Stimulated activated memory B cell treated with anti-CD40 and anti-IgM and Interleukin-4, amounts not matched to agents 10 μg/mL and 1 μg/mL and 100 μg/mL, for 72 hours (primary cell): ENCODE results near the gene CENPS.
A peak's percentile ranks its signal among the peaks of the same experiment; 100 is the strongest.
"Not testable (repeated sequence)": the region's sequence is repeated elsewhere in the genome, so short reads cannot be mapped to it uniquely, and the experiment has no call there.

Source experiments
- ATAC-seq: fragments of 150-1000 bp; cut with Tn5 transposase; 2 replicates; pipeline ENCODE4 v1.10.0; 2021
- H3K27ac Mint-ChIP-seq: one replicate; pipeline ENCODE4 v1.8.0; 2022; ENCODE audit warnings: mild to moderate bottlenecking, mixed read lengths
- H3K27me3 Mint-ChIP-seq: one replicate; pipeline ENCODE4 v1.8.0; 2022; ENCODE audit warnings: mixed read lengths
- H3K36me3 Mint-ChIP-seq: one replicate; pipeline ENCODE4 v1.8.0; 2022; ENCODE audit warnings: mixed read lengths
- H3K4me1 Mint-ChIP-seq: one replicate; pipeline ENCODE4 v1.8.0; 2022; ENCODE audit warnings: mixed read lengths
- H3K4me3 Mint-ChIP-seq: one replicate; pipeline ENCODE4 v1.8.0; 2022; ENCODE audit warnings: mild to moderate bottlenecking, moderate library complexity, mixed read lengths
- H3K9me3 Mint-ChIP-seq: one replicate; pipeline ENCODE4 v1.8.0; 2022; ENCODE audit warnings: mixed read lengths

Gene CENPS

GRCh38 chr1:10401281-10401680 is 29.0 kb upstream of the CENPS start:
- H3K27me3 Mint-ChIP-seq, result no peaks in the 10 kb centered on the region
- H3K36me3 Mint-ChIP-seq, result peaks cover 18% of the 10 kb centered on the region
- no peak for ATAC-seq
- H3K27ac Mint-ChIP-seq, result no peak overlapping the region
- H3K9me3 Mint-ChIP-seq, result no peaks in the 10 kb centered on the region
- no peak overlapping the region for H3K4me3 Mint-ChIP-seq
- H3K4me1 Mint-ChIP-seq, result peaks cover 25% of the 10 kb centered on the region

GRCh38 chr1:10402729-10403274 is 27.4 kb upstream of the CENPS start:
- H3K27me3 Mint-ChIP-seq, result no peaks in the 10 kb centered on the region
- H3K36me3 Mint-ChIP-seq, result peaks cover 32% of the 10 kb centered on the region
- peaks cover 21% of the 10 kb centered on the region for H3K4me1 Mint-ChIP-seq
- no peaks in the 10 kb centered on the region for H3K9me3 Mint-ChIP-seq
- no peak overlapping the region for H3K4me3 Mint-ChIP-seq
- no peak overlapping the region for H3K27ac Mint-ChIP-seq
- ATAC-seq, result no peak

GRCh38 chr1:10407201-10407600 is 23.0 kb upstream of the CENPS start:
- H3K4me3 Mint-ChIP-seq, result no peak overlapping the region
- no peaks in the 10 kb centered on the region for H3K27me3 Mint-ChIP-seq
- H3K27ac Mint-ChIP-seq, result no peak overlapping the region
- no peak for ATAC-seq
- no peaks in the 10 kb centered on the region for H3K4me1 Mint-ChIP-seq
- peaks cover 60% of the 10 kb centered on the region for H3K36me3 Mint-ChIP-seq
- no peaks in the 10 kb centered on the region for H3K9me3 Mint-ChIP-seq

GRCh38 chr1:10415211-10415930 is 14.9 kb upstream of the CENPS start:
- peak overlapping the region; percentile 71 for H3K27ac Mint-ChIP-seq
- no peak for ATAC-seq

GRCh38 chr1:10415967-10416366 is 14.3 kb upstream of the CENPS start:
- not testable (repeated sequence) for H3K27ac Mint-ChIP-seq, H3K9me3 Mint-ChIP-seq, H3K27me3 Mint-ChIP-seq, H3K4me1 Mint-ChIP-seq, H3K4me3 Mint-ChIP-seq, ATAC-seq
- peaks cover 89% of the 10 kb centered on the region for H3K36me3 Mint-ChIP-seq

More at GRCh38 chr1:10415211-10415930, 14.9 kb upstream of the CENPS start:
- no peaks in the 10 kb centered on the region for H3K27me3 Mint-ChIP-seq
- H3K36me3 Mint-ChIP-seq, result peaks cover 84% of the 10 kb centered on the region
- no peaks in the 10 kb centered on the region for H3K9me3 Mint-ChIP-seq
- H3K4me1 Mint-ChIP-seq, result peaks cover 8% of the 10 kb centered on the region
- H3K4me3 Mint-ChIP-seq, result no peak overlapping the region

GRCh38 chr1:10418741-10419140 is 11.5 kb upstream of the CENPS start:
- not testable (repeated sequence) for ATAC-seq, H3K27me3 Mint-ChIP-seq, H3K4me1 Mint-ChIP-seq, H3K27ac Mint-ChIP-seq, H3K4me3 Mint-ChIP-seq, H3K9me3 Mint-ChIP-seq
- peaks cover 70% of the 10 kb centered on the region for H3K36me3 Mint-ChIP-seq

- Mint-ChIP-seq H3K27me3 (no peaks in the 10 kb centered on the region), H3K36me3 (peaks cover 64% of the 10 kb centered on the region), H3K4me3 (no peak overlapping the region), H3K27ac (no peak overlapping the region), H3K9me3 (no peaks in the 10 kb centered on the region), H3K4me1 (peaks cover 8% of the 10 kb centered on the region)
- no peak for ATAC-seq
These were observed 10.9 kb upstream of the CENPS start for GRCh38 chr1:10419351-10419750.

- Mint-ChIP-seq H3K4me1 (no peaks in the 10 kb centered on the region), H3K4me3 (no peak overlapping the region), H3K9me3 (no peaks in the 10 kb centered on the region), H3K27ac (no peak overlapping the region), H3K36me3 (peaks cover 47% of the 10 kb centered on the region), H3K27me3 (no peaks in the 10 kb centered on the region)
- no peak for ATAC-seq
These were observed 8.6 kb upstream of the CENPS start for GRCh38 chr1:10421637-10422036.

GRCh38 chr1:10424034-10424433 is 6.2 kb upstream of the CENPS start:
- no peak overlapping the region for H3K4me3 Mint-ChIP-seq
- H3K36me3 Mint-ChIP-seq, result peaks cover 25% of the 10 kb centered on the region
- ATAC-seq, result no peak
- H3K27ac Mint-ChIP-seq, result no peak overlapping the region
- H3K27me3 Mint-ChIP-seq, result no peaks in the 10 kb centered on the region
- H3K9me3 Mint-ChIP-seq, result no peaks in the 10 kb centered on the region
- H3K4me1 Mint-ChIP-seq, result peaks cover 10% of the 10 kb centered on the region

- Mint-ChIP-seq H3K9me3 (no peaks in the 10 kb centered on the region), H3K27ac (no peak overlapping the region), H3K4me3 (no peak overlapping the region), H3K36me3 (peaks cover 19% of the 10 kb centered on the region), H3K27me3 (no peaks in the 10 kb centered on the region), H3K4me1 (peaks cover 12% of the 10 kb centered on the region)
- ATAC-seq, result no peak
These were observed 5.6 kb upstream of the CENPS start for GRCh38 chr1:10424651-10425050.

GRCh38 chr1:10425826-10426534 is 4.3 kb upstream of the CENPS start:
- H3K9me3 Mint-ChIP-seq, H3K27ac Mint-ChIP-seq: not testable (repeated sequence)

GRCh38 chr1:10426535-10426848 is 3.7 kb upstream of the CENPS start:
- not testable (repeated sequence) for H3K4me3 Mint-ChIP-seq, H3K27me3 Mint-ChIP-seq, H3K36me3 Mint-ChIP-seq, H3K27ac Mint-ChIP-seq, H3K9me3 Mint-ChIP-seq, ATAC-seq
- H3K4me1 Mint-ChIP-seq, result peaks cover 26% of the 10 kb centered on the region

More at GRCh38 chr1:10425826-10426534, 4.3 kb upstream of the CENPS start:
- H3K27me3 Mint-ChIP-seq, H3K36me3 Mint-ChIP-seq, ATAC-seq, H3K4me3 Mint-ChIP-seq: not testable (repeated sequence)
- H3K4me1 Mint-ChIP-seq, result peaks cover 21% of the 10 kb centered on the region

GRCh38 chr1:10428984-10429383 is 1.2 kb upstream of the CENPS start:
- H3K9me3 Mint-ChIP-seq, result no peaks in the 10 kb centered on the region
- H3K27ac Mint-ChIP-seq, result peak overlapping the region; percentile 98
- peaks cover 39% of the 10 kb centered on the region for H3K4me1 Mint-ChIP-seq
- no peak for ATAC-seq
- H3K27me3 Mint-ChIP-seq, result no peaks in the 10 kb centered on the region
- no peaks in the 10 kb centered on the region for H3K36me3 Mint-ChIP-seq
- H3K4me3 Mint-ChIP-seq, result no peak overlapping the region

GRCh38 chr1:10429868-10430215 is 391 bp upstream of the CENPS start:
- Mint-ChIP-seq H3K4me1 (peaks cover 45% of the 10 kb centered on the region), H3K36me3 (no peaks in the 10 kb centered on the region), H3K9me3 (no peaks in the 10 kb centered on the region), H3K27ac (peak overlapping the region; percentile 98), H3K27me3 (no peaks in the 10 kb centered on the region), H3K4me3 (peak overlapping the region; percentile 95)
- peak; percentile 2 for ATAC-seq

- Mint-ChIP-seq H3K36me3 (no peaks in the 10 kb centered on the region), H3K4me1 (peaks cover 45% of the 10 kb centered on the region), H3K27ac (peak overlapping the region; percentile 98), H3K27me3 (no peaks in the 10 kb centered on the region), H3K4me3 (peak overlapping the region; percentile 95), H3K9me3 (no peaks in the 10 kb centered on the region)
- ATAC-seq, result no peak
These were observed 967 bp downstream of the CENPS start for GRCh38 chr1:10431070-10431730.
